GM19043 (cell line): ENCODE results near the gene SMR3B.

Experiments used
- ATAC-seq: cut with Tn5 transposase; IDR thresholded peaks from one replicate; pipeline ENCODE4 v1.9.1; 2021; ENCODE audit warnings: low read depth; ENCODE audit not compliant: unreplicated experiment

SMR3B gene

GRCh38 chr4:70382691-70383181, at the start of gene SMR3B:
Gene SMR3B (plus strand): TSS chr4:70383131. CDS start chr4:70384511, 1,380 bp downstream.
- no peak for ATAC-seq

GRCh38 chr4:70334681-70335080, 48.2 kb upstream of the SMR3B start, which contains the start of gene CABS1:
Gene CABS1 (plus strand): TSS chr4:70334981. CDS start chr4:70335040, 59 bp downstream.
- no peak for ATAC-seq

- no peak for ATAC-seq
Observed at GRCh38 chr4:70336043-70336442, 46.9 kb upstream of the SMR3B start.

DNA sequence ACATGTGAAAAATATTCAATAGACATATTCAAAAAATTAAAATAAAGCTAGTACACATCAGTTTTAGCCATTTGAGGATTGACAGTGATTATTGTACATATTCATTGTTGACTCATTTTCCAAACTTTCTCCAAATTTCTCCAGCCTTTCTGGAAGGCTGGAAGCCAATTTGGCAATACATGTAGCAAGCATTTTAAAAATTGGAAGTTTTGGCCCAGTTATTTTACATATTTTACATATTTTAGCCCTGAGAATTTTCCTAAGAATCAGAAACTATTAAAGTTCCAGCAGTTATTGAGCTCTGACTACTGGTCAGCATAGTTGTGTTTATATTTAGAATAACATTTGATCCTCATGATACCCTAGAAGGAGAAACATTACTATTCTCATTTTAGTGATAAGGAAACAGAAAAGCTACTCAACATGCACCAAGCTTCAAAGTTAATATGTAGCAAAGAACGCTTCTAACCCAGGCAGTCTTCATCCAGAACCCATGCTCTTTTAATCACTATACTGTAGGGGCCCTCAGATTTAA, 45.0 kb upstream of the SMR3B start:
- no peak for ATAC-seq

GRCh38 chr4:70356185-70356584, 26.7 kb upstream of the SMR3B start:
- no peak for ATAC-seq

DNA sequence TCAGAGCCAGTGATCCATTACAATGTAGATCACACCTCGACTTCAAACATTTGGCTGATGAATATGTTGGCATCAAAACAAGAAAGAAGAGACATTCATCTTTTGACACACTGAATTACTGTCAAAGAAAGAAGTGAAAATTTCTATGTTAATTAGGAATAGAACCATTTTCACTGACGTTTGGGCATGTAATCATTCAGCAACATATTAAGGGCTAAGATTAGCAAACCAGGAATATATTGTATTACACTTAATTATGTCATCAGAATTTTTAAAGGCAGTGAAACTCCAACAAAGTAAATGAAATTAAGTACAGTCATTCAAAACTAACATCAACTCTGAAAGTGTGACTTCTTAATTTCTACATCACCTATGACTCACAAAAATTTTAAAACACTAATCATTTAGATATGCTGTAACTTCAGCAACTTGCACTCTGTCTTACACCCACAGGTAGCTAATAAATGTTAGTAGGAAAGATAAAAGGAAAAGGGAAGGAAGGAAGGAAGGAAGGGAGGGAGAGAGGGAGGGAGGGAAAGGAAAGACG, 23.7 kb upstream of the SMR3B start:
- ATAC-seq = no peak

DNA sequence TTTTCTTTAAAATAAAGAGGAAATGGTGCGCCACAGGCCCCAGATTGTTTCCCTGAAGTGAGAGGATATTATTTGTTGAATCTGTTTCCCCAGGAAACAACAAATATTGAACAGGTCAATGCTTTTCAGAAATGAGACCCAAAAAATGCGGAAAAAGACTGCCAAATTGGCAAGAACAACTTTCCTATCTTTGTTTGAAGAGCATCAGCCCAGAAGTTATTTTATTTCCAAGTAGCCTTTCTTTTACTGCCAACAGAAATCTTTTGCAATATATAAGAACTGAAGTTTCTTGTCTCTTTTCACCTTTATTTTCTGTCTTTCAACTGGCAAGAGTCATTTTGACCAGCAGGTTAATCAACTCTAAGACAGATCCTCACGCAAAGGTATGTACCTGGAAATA, 22.5 kb upstream of the SMR3B start, which contains the start of gene SMR3A:
SMR3A (plus strand) TSS at position 301 of the 400 bp plus-strand sequence. CDS start 1,356 bp downstream, outside the sequence.
- ATAC-seq = no peak

GRCh38 chr4:70364002-70364401, 18.9 kb upstream of the SMR3B start:
- no peak for ATAC-seq

DNA sequence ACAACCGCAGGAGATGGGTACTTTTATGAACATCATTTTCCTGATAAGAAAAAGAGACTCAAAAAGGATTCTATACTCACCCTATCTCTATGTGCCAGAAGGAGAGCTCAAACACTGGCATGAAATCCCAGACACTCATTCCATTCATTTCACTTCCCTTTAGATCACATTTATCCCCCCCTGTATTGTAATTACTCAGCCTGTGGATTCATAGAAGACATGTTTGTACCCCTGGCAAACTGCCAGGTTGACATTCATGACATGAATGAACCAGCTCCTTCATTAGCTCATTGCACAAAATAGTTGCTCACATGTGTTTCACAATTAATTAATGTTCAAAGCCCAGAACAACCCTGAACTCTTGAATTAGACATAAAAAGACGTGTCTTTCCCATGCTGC, 17.5 kb upstream of the SMR3B start:
- no peak for ATAC-seq

DNA sequence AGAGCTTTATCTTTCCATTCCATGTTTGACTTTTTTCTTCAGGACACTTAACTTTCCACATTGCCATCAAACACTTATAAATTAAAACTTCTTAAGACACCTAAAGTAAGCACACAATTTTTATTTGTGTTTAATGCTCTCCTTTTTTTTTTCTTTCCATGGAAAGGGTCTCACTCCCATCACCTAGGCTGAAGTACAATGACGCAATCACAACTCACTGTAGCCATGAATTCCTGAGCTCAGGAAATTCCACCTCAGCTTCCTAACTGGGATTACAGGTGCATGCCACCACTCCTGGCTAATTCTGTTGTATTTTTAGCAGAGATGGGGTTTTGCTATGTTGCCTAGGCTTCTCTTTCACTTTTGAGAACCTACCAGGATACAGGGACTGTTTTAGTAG, 15.1 kb upstream of the SMR3B start:
- no peak for ATAC-seq

GRCh38 chr4:70371987-70372386, 10.9 kb upstream of the SMR3B start:
- no peak for ATAC-seq

GRCh38 chr4:70372760-70373159, 10.2 kb upstream of the SMR3B start:
- no peak for ATAC-seq

DNA sequence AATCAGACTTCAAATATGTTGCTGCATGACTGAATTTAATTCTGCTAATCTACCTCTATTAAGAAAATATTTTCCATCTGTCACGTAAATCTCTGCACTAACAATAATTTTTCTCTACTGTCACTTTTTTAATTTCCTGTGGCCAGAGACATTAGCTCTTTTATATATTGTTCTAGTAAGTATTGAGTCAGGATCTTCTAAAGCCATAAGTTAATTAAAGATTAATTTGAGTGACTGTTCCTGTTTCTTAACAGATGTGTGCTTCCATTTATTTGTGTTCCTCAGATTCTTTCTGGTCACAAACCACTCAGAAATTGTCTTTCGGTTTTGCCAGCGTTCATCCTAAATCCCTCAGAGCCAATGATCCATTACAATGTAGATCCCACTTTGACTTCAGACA, 2.4 kb upstream of the SMR3B start:
- ATAC-seq = no peak

DNA sequence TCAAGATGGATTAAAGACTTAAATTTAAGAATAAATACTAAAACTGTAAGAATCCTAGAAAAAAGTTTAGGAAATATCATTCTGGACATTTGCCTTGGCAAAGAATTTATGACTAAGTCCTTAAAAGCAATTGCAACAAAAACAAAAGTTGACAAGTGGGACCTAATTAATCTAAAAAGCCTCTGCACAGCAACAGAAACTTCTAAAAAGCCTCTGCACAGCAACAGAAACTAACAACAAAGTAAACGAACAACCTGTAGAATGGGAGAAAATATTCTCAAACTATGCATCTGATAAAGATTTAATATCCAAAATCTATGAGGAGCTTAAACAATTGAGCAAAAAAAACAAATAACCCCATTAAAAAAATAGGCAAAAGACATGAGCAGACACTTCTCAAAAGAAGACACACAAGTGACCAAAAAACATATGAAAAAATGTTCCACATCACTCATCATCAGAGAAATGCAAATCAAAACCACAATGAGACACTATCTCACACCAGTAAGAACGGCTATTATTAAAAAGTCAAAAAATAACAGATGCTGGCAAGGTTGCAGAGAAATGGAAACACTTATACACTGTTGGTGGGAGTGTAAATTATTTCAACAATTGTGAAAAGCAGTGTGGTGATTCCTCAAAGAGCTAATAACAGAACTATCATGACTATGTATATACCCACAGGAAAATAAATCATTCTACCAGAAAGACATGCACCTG, 9.3 kb downstream of the SMR3B start:
- peak; percentile 50 for ATAC-seq

DNA sequence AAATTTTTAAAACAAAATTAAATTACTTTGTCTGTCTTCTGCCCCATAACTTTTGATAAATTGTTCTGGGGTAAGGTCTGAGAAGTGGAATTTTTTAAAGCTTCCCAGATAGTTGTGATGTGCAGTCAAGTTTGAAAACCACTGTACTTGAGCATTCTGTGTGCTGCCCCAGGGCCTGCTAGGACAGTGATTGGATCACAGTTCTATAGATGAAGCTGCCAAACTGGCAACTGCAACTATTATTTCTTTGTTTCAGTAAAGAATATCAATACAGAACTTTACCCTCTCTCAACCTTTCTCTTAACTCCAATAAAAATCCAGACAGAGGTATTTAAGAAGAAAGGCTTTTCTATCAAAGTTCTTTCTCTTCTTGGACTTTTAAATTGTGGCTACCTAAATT, 14.6 kb downstream of the SMR3B start, which contains the start of gene OPRPN:
OPRPN (plus strand) TSS at position 361 of the 400 bp plus-strand sequence. CDS start 1,346 bp downstream, outside the sequence.
- no peak for ATAC-seq

GRCh38 chr4:70399319-70399718, 16.4 kb downstream of the SMR3B start:
- ATAC-seq = no peak

DNA sequence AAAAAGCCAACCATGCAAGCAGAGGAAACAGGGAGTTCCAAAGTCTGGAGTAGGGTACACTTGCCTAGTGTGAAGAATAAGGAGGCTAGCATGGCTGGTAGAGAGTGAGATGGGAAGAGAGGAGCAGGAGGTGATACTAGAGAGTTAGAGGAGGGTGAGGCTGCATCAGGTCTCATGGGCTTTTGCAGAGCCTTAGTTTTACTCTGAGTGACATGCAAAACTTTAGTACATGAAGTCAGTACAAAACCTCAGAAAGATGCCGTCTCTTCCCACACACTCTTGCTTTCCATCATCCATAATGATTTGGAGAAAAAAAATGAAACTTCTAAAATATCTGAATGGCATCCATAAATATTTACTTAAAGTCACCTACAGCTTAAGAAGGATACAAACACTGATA, 19.8 kb downstream of the SMR3B start:
- no peak for ATAC-seq

GRCh38 chr4:70405765-70406164, 22.8 kb downstream of the SMR3B start:
- no peak for ATAC-seq

GRCh38 chr4:70425306-70425705, 42.4 kb downstream of the SMR3B start:
- ATAC-seq = no peak

GRCh38 chr4:70426789-70427188, 43.9 kb downstream of the SMR3B start:
- no peak for ATAC-seq

DNA sequence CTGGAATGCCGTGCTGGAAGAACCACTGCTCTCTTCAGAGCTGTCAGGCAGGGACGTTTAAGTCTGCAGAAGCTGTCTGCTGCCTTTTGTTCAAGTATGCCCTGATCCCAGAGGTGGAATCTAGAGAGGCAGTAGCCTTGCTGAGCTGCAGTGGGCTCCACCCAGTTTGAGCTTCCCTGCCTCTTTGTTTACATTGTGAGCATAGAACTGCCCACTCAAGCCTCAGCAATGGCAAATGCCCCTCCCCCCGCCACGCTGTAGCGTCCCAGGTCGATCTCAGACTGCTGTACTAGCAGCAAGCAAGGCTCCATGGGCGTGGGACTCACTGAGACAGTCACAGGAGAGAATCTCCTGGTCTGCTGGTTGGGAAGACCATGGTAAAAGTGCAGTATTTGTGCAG, 54.3 kb downstream of the SMR3B start:
- ATAC-seq = no peak
